Mammary microvascular endothelial cell (primary cell): Measurements from ENCODE around the gene PRDM8. TPM values are rescaled to one million over a fixed set of nuclear protein-coding genes. Genes with fewer than 3 reads are reported as not detected.

Source experiments
- total RNA-seq: library from RNA; depleted of rRNA; stranded (reverse); fragments of >200 nt; gene quantifications from 2 replicates; pipeline ENCODE4 v1.2.3, GENCODE V29; 2015

Gene PRDM8
- total RNA-seq = 0.53 and 0.54 TPM in 2 replicates

DNA sequence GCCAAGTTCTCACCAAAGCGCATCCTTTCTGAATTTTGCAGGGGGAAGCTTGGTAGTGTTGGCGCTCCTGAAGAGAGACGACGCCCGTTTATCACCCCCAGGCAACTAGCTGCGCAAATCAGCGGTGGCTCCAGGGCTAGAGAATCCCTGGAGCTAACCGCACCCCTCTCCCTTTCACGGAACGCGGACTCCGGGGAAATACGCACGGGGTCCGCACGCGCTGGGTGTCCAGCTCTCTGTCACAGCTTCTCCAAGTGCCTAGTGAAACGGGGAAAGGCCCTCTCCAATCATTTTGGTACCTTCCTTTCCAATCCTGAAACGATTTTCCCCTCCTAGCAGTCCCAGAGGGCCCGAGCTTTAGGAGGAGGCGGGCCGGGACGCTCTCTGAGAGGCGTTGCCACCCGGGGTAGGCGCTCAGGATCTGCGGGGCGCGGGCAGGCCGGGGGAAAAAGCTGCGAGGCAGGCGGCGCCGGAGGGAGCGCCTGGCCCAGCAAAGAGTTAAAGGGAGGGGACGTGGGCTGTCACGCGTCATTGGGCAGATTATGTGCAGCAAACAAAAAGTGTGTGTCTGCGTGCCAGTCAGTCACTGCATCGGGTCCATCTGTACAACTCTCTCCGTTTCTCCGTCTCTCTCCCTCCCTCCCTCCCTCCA lies at the start of gene PRDM8:
Gene PRDM8, plus strand, starts transcription at position 582 of the 652 bp plus-strand sequence. CDS start 2,578 bp downstream, outside the sequence.

Other genes starting within 250 kb of the PRDM8 start
- gene ANTXR2, start 124.3 kb upstream of the PRDM8 start, total RNA-seq = 15.4 and 23.9 TPM in 2 replicates
- 0.20 and 0.59 TPM in 2 replicates for gene FGF5, start 69.2 kb downstream of the PRDM8 start, total RNA-seq
- not detected in 2 replicates for gene CFAP299, start 138.2 kb downstream of the PRDM8 start, total RNA-seq